NCI-H2227 treated with DMSO at 0.1 percent for 48 hours (cell line): Measurements from ENCODE around the gene SATB2.

ENCODE experiments used
- DNase-seq: peaks from one replicate; lab custom pipeline; 2025; lab: John Stamatoyannopoulos, UW

SATB2 gene

GRCh38 chr2:199452260-199452990 is 5.3 kb downstream of the SATB2 start:
- DNase-seq: peak; percentile 74

DNA sequence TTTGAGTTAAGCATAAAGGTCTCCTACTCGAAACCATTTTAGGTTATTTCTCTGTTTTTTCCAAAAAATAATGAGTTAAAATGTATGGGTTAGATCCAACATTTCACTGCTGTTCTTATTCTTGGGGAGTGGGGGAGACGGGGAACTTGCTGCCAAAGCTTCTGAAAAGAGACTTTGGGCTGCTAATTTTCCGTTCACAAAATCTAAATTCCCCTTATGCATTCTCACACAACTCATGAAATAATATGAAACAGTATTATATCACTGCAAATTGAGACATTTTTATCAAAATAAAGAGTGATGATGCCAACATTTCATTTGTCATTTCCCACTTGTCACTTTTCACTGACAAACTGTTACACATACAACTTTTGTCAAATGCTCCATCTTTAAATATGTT is 7.8 kb downstream of the SATB2 start:
- no peak for DNase-seq

- no peak for DNase-seq
Measured at GRCh38 chr2:199449455-199449854, 8.3 kb downstream of the SATB2 start.

GRCh38 chr2:199446996-199447576 is 10.7 kb downstream of the SATB2 start:
- no peak for DNase-seq

DNA sequence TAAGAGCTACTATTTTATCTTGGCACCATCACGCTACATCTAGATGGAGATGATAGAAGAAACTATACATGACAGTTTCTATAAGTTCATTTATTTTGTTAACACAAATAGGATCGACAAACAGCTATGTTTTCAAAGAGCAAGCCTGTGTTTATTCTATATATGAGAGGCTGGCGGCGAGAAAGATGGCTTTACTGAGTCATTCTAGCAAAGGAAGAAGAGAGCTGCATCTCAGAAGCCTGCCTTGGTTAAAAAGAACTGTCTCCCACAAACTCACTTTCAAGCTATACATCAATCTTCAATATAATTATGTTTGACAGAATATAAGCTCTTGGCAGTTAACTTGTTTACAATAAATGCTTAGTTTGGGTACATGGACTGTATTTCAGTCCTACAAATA is 13.0 kb downstream of the SATB2 start:
- no peak for DNase-seq

DNA sequence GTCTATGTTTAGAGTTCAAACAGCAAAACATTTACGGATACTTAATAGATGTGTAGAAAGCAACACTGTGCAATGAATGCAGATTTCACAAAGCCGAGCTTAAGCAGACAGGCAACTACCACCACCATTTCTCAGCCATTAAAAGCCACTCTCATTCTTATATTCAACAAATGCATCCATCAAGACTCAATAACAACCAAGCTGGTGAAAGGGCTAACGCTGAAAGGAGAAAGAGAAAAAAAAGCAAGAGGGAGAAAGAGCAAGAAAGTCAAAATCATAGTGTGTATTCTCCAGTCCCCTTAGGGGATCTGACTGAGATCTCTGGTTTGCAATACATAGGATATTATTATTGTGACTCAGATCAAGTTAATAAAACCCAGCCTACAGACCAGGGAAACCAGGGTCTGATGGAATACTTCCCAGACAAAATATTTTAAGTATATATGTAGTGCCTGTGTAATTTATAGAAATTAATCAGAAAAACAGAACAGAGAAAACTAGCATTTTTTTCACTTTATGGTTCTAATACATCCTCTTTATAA is 14.1 kb downstream of the SATB2 start:
- DNase-seq: no peak

GRCh38 chr2:199442173-199442572 is 15.6 kb downstream of the SATB2 start:
- DNase-seq: no peak

DNA sequence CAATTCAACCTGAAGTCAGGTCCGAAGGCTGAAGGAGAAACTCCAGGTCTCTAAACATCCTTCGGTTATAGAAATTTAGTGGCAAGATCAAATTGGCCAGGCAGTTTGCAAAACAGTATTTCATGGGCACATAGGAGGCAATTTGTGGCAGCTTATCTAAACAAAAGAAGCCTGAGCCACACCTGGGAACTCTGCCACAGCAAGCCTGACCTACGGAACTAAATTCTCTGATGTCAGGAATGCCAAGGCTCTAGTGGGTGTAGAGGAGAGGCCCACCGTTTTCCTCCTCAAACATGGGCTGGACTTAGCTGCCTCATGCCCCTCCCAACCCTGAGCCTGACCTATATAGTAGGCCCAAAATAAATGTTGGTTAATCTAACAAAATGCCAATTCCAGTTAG is 16.0 kb downstream of the SATB2 start:
- DNase-seq: no peak

DNA sequence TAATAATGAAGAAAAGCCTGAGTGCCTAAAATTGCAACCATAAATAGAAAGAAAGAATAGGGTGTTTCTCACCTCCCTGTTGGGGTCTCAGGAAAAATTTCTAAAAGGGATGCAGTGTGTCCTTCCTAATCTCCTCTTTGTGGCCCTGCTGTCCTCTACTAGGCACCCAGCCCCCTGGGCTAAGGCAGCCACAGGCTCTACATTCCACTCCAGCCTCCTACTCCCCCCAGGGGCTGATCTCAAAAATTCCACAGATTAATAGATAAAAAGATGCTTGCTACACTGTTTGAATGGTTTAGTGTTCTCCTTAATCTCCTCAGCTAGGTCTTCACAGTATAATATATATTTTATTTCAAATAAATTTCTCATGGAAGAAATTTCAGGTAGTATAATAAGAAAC is 17.6 kb downstream of the SATB2 start:
- DNase-seq: no peak

DNA sequence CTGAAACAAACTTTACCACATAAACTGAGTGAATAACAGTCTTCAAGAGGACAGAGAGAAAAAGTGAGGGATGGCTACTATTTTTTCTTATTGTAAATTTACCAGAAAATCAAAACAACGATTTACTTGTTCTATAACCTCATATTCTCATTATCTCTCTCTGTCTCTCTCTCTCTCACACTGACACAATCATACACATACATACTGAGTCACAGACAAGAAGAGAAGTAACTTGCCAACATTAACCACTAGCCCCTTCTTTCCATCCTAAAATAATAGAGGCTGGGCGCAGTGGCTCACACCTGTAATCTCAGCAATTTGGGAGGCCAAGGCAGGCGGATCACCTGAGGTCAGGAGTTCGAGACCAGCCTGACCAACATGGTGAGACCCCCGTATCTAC is 18.2 kb downstream of the SATB2 start:
- DNase-seq: no peak

DNA sequence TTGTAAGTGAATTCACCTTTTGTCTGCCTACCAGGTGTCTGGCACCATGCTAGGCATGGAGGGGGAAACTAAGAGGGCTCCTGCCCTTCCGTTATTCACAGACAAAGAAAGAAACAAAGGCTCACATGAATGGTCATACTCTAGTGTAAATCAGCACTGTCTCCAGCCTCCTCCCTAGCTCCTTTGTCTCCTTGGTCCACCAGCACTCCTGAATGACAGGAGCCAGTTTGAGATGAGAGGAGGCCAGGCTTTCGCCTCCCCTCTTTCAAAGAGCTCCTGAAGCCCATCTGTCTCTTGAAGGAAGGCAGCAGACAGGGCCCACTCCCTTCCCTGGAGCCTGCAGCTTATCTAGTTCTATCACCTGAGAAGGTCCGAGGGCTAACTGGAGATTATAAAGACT is 18.7 kb downstream of the SATB2 start:
- DNase-seq: no peak

DNA sequence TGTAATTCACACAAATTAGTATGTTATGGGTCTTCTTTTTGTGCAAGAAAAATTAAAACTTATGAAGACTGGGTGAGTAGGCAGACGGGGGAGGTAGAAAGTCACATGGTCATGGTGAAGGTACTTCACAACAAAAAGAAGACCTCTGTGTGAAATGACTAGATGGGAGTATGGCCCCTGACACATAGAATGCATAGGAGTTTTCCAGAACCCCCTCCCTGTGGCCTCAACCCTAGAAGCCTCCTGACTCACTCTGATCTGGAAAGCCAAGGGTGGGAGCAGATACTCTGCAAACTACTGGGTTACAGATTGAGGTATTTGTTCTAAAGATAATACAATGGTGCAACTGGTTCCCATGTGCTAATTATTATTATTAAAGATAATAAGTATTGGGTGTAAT is 23.2 kb downstream of the SATB2 start:
- no peak for DNase-seq

DNA sequence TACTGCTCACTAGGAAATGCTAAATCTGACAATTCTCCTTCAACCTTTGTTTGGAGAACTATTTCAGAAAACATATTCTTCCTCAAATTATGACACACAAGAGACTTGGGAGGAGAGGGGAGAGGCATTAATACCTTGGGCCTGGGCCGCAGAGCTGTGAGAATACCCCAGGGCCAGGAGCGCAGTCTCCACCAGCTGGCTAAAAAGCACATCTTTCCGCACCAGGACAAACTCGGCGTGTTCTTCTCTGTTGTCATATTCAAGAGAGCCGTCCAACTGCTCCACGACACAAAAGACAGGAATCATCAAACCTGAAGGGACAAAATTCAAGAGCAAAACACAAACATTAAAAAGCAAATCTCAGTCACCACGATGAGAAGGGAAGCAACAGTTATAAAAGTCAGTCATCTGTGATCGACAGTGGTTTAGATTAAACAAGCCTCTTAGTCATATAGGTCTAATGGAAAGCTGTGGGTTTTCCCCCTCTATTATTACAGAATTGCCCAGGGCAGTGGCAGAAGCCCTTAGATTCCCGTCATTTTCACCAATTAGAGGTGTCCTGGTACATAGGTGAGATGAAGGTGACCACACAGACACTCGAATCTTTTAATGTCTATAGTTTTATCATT is 24.4 kb downstream of the SATB2 start:
- no peak for DNase-seq

GRCh38 chr2:199431746-199432213 is 26.0 kb downstream of the SATB2 start:
- DNase-seq: no peak

- DNase-seq: no peak
Measured at GRCh38 chr2:199430214-199430613, 27.5 kb downstream of the SATB2 start.

DNA sequence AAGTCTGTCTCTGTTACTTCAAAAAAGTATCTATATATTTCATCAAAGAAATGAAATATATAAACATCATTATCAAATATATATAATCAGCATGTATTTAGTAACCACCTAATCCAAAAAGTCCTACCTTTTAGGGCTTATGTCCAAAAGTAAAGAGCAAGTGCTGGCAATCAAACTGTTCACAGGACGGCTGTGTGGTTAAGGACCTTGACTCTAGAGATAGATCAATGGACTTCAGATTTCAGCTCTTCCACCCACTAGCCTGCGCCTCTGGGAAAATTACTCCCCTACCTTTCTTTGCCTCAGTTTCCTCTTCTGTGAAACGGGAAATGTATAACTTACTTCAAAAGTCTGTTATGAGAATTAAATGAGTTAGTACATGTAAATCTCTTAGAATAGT is 29.4 kb downstream of the SATB2 start:
- no peak for DNase-seq

GRCh38 chr2:199424160-199424559 is 33.6 kb downstream of the SATB2 start:
- DNase-seq: no peak

DNA sequence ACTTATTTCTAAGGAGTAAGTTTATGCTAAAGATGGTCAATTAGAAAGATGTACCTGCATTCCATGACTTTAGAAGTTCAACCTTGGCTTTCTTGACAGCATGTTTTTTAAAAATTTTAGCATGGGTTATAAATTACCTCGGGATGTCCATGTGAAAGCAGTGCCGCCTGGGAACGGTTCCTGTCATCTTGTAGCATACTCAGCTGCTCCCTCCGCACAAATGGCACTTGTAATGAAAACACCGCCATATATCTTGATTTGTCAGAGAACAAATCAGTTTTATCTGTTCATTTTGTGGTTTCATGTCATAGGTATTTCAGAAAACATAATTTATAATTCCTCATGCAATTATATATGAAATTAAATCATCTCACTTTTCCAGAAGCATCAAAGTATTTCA is 38.3 kb downstream of the SATB2 start:
- no peak for DNase-seq

DNA sequence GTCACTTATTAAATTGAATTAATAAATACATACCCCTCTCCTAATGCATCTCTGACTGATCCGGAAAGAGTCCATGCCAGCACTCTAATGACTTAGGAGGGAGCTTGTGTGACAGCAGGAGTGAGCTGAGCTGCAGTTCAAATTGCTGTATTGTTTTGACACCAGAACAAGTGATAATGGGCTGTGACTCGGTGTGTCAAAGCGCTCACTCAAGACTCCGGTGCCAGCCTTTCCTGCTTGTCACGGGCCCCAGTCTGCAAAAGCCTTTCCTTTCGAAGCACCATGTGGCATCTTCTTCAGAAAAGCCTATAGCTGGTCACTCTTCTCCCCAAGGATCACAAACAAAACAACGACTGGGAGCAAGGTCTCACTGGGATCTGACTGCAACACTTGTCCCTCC is 43.3 kb downstream of the SATB2 start:
- no peak for DNase-seq

DNA sequence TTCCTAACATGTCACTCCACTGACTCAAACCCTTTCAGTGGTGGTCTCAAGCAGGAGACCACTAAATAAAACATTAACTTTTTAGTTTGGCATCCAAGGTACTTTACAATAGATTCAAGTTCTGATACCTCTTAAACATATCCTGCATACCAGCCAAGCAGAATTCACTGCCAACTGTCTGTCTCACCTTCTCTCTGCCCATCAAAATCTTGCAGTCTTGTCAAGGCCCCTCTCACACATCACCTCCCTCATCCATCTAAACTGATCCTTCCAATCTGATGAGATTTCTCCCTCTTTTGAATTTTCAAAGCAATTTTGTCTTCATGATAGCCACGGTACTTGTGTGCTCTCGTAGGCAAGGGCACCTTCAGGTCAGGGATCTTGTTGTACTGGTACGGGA is 43.7 kb downstream of the SATB2 start:
- DNase-seq: no peak

GRCh38 chr2:199409759-199410529 is 47.8 kb downstream of the SATB2 start:
- DNase-seq: no peak

- no peak for DNase-seq
Measured at GRCh38 chr2:199407421-199407820, 50.3 kb downstream of the SATB2 start.
